Endodermal cell (in vitro differentiated cells): ENCODE measurements around the gene CRYGD. TPM values are rescaled to one million over a fixed set of nuclear protein-coding genes. Genes with fewer than 3 reads are reported as not detected.
"Not testable (repeated sequence)": the region's sequence is repeated elsewhere in the genome, so short reads cannot be mapped to it uniquely, and the experiment has no call there.

ENCODE experiments used
- DNase-seq: peaks from one replicate; pipeline ENCODE4 v3.0.0-alpha.2; 2017
- H3K27ac ChIP-seq: 2 replicates; pipeline ENCODE4 v1.5.1; 2013; ENCODE audit warnings: mild to moderate bottlenecking, low read depth, low read length, moderate library complexity
- H3K27me3 ChIP-seq: 2 replicates; pipeline ENCODE4 v1.6.1; 2013; ENCODE audit warnings: mild to moderate bottlenecking, low read length, moderate library complexity; ENCODE audit not compliant: insufficient read depth, control insufficient read depth, poor library complexity, severe bottlenecking
- H3K36me3 ChIP-seq: 2 replicates; pipeline ENCODE4 v1.7.0; 2013; ENCODE audit warnings: mild to moderate bottlenecking, low read length, moderate library complexity; ENCODE audit not compliant: control insufficient read depth, insufficient read depth
- H3K4me1 ChIP-seq: one replicate; pipeline ENCODE4 v1.7.0; 2013; ENCODE audit warnings: low read length; ENCODE audit not compliant: control insufficient read depth, insufficient read depth
- H3K4me3 ChIP-seq: 2 replicates; pipeline ENCODE4 v1.5.1; 2013; ENCODE audit warnings: mild to moderate bottlenecking, low read length, moderate library complexity
- H3K9ac ChIP-seq: 2 replicates; pipeline ENCODE4 v1.6.1; 2013; ENCODE audit warnings: mild to moderate bottlenecking, low read length, moderate library complexity; ENCODE audit not compliant: poor library complexity, severe bottlenecking; ENCODE audit errors: extremely low read depth
- H3K9me3 ChIP-seq: 2 replicates; pipeline ENCODE4 v1.6.1; 2013; ENCODE audit warnings: mild to moderate bottlenecking, low read length, moderate library complexity; ENCODE audit not compliant: control insufficient read depth
- H3K27ac Mint-ChIP-seq: 2 replicates; pipeline ENCODE4 v1.8.0; 2020; ENCODE audit warnings: mixed read lengths
- H3K27me3 Mint-ChIP-seq: 2 replicates; pipeline ENCODE4 v1.8.0; 2021; ENCODE audit warnings: mild to moderate bottlenecking, mixed read lengths; ENCODE audit not compliant: insufficient read depth
- H3K36me3 Mint-ChIP-seq: 2 replicates; pipeline ENCODE4 v1.8.0; 2020; ENCODE audit warnings: low read depth, mixed read lengths
- H3K4me1 Mint-ChIP-seq: 2 replicates; pipeline ENCODE4 v1.8.0; 2020; ENCODE audit warnings: mixed read lengths
- H3K4me3 Mint-ChIP-seq: 2 replicates; pipeline ENCODE4 v1.8.0; 2020; ENCODE audit warnings: mild to moderate bottlenecking, moderate library complexity, mixed read lengths
- H3K9me3 Mint-ChIP-seq: 2 replicates; pipeline ENCODE4 v1.8.0; 2020; ENCODE audit warnings: mild to moderate bottlenecking, mixed read lengths
- WGBS, 2 experiments: methylation state at CpG; one replicate each; pipeline versions ENCODE4 v1.1.5 to v1.1.7; 2013; ENCODE audit warnings: missing lambda C conversion rate in 2 of 2, mixed read lengths in 1 of 2; ENCODE audit not compliant: insufficient coverage in 1 of 2, insufficient read length in 1 of 2; 5-methylcytosine and 5-hydroxymethylcytosine counted together
- total RNA-seq, 2 donors: library from RNA; stranded (reverse); fragmentation: NEBNext Ultra II Directional in 1 of 2; extraction: Animal tissue kit (Norgen Biotek cat#: 25700) in 1 of 2; gene quantifications; 2 replicates in 1 of 2; 3 replicates in 1 of 2; pipeline ENCODE4 v1.2.1, GENCODE V29; 2021
- TF ChIP-seq, protein P1 (sequence below): fragments of 200-600 bp; sonication (generic); conservative IDR thresholded peaks from 2 replicates; pipeline ENCODE4 v1.5.0; 2021; ENCODE audit warnings: antibody characterized with exemption, mild to moderate bottlenecking

Gene CRYGD
- total RNA-seq, 2 donors from 2014 or later = 2.2 TPM; not detected in 1

DNA sequence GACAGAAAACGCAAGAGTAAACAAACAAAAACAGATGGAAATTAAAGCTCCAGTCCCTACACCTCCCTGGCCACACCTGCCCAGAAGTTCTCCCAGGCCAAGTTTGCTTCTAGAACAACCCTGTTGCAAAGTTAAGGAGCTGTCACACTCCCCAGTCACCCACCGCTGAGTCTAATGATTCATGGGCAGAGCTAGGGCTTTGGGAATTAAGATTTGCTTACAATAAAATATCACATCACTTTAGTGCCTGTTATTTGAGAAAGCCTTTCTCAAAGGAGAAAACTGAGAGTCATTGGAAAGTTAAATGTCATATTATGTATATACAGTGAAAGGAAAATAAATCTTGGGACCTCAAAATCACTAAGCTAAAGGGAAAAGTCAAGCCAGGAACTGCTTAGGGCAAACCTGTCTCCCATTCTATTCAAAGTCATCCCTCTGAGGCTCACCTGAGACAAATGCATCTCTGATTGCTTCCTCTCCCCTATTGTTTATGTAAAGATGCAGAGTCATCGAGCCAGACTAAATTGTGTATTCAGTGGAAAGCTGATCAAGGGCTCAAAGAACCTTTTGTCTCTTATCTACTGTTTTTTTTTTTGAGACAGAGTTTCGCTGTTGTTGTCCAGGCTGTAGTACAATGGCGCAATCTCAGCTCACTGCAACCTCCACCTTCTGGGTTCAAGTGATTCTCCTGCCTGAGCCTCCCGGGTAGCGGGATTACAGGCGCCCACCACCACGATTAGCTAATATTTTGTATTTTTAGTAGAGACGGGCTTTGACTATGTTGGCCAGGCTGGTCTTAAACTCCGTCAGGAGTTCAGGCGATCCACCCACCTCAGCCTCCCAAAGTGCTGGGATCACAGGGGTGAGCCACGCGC, 18.8 kb upstream of the CRYGD start:
- peaks cover 2% of the 10 kb centered on the region for H3K27me3 Mint-ChIP-seq
- peak overlapping the region; percentile 33 for H3K9ac ChIP-seq
- DNase-seq = peak; percentile 76
- peaks cover 8% of the 10 kb centered on the region for H3K36me3 Mint-ChIP-seq
- H3K9me3 ChIP-seq = peaks cover 51% of the 10 kb centered on the region
- peaks cover 52% of the 10 kb centered on the region for H3K9me3 Mint-ChIP-seq
- H3K27ac ChIP-seq = peak overlapping the region; percentile 4
- H3K4me3 Mint-ChIP-seq = peak overlapping the region; percentile 20
- H3K27me3 ChIP-seq = no peaks in the 10 kb centered on the region
- peak overlapping the region; percentile 97 for H3K27ac Mint-ChIP-seq
- TF ChIP-seq, protein P1, sequence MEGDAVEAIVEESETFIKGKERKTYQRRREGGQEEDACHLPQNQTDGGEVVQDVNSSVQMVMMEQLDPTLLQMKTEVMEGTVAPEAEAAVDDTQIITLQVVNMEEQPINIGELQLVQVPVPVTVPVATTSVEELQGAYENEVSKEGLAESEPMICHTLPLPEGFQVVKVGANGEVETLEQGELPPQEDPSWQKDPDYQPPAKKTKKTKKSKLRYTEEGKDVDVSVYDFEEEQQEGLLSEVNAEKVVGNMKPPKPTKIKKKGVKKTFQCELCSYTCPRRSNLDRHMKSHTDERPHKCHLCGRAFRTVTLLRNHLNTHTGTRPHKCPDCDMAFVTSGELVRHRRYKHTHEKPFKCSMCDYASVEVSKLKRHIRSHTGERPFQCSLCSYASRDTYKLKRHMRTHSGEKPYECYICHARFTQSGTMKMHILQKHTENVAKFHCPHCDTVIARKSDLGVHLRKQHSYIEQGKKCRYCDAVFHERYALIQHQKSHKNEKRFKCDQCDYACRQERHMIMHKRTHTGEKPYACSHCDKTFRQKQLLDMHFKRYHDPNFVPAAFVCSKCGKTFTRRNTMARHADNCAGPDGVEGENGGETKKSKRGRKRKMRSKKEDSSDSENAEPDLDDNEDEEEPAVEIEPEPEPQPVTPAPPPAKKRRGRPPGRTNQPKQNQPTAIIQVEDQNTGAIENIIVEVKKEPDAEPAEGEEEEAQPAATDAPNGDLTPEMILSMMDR = no peak
- peak overlapping the region; percentile 4 for H3K4me3 ChIP-seq
- WGBS, 2 experiments = 54 to 55% methylated on average over 7 to 12 of the region's 14 CpGs
- peaks cover 5% of the 10 kb centered on the region for H3K4me1 ChIP-seq
- H3K4me1 Mint-ChIP-seq = peaks cover 28% of the 10 kb centered on the region
- H3K36me3 ChIP-seq = no peaks in the 10 kb centered on the region

GRCh38 chr2:208142240-208142924, 18.1 kb upstream of the CRYGD start:
- H3K4me3 ChIP-seq = peak overlapping the region; percentile 4
- TF ChIP-seq, protein P1 = no peak
- H3K27me3 Mint-ChIP-seq = peaks cover 2% of the 10 kb centered on the region
- no peaks in the 10 kb centered on the region for H3K27me3 ChIP-seq
- H3K36me3 ChIP-seq = no peaks in the 10 kb centered on the region
- H3K9me3 Mint-ChIP-seq = peaks cover 60% of the 10 kb centered on the region
- H3K4me3 Mint-ChIP-seq = peak overlapping the region; percentile 20
- peak overlapping the region; percentile 97 for H3K27ac Mint-ChIP-seq
- peaks cover 5% of the 10 kb centered on the region for H3K4me1 ChIP-seq
- peaks cover 22% of the 10 kb centered on the region for H3K4me1 Mint-ChIP-seq
- peaks cover 11% of the 10 kb centered on the region for H3K36me3 Mint-ChIP-seq
- 78 to 81% methylated on average over 6 to 8 of the region's 8 CpGs for WGBS, 2 experiments
- H3K27ac ChIP-seq = peak overlapping the region; percentile 4
- DNase-seq = no peak
- peaks cover 59% of the 10 kb centered on the region for H3K9me3 ChIP-seq
- H3K9ac ChIP-seq = peak overlapping the region; percentile 33

GRCh38 chr2:208139447-208139846, 15.1 kb upstream of the CRYGD start:
- 90 to 92% methylated on average over 18 of the region's 18 CpGs for WGBS, 2 experiments
- Histone ChIP-seq H3K4me3 (no peak overlapping the region), H3K4me1 (peaks cover 5% of the 10 kb centered on the region), H3K27me3 (no peaks in the 10 kb centered on the region), H3K9ac (no peak overlapping the region), H3K9me3 (peaks cover 63% of the 10 kb centered on the region), H3K27ac (no peak overlapping the region), H3K36me3 (no peaks in the 10 kb centered on the region)
- H3K4me3 Mint-ChIP-seq = no peak overlapping the region
- H3K36me3 Mint-ChIP-seq = peaks cover 8% of the 10 kb centered on the region
- no peak for DNase-seq
- H3K9me3 Mint-ChIP-seq = peaks cover 60% of the 10 kb centered on the region
- TF ChIP-seq, protein P1 = no peak
- peaks cover 19% of the 10 kb centered on the region for H3K4me1 Mint-ChIP-seq
- no peak overlapping the region for H3K27ac Mint-ChIP-seq
- H3K27me3 Mint-ChIP-seq = no peaks in the 10 kb centered on the region

DNA sequence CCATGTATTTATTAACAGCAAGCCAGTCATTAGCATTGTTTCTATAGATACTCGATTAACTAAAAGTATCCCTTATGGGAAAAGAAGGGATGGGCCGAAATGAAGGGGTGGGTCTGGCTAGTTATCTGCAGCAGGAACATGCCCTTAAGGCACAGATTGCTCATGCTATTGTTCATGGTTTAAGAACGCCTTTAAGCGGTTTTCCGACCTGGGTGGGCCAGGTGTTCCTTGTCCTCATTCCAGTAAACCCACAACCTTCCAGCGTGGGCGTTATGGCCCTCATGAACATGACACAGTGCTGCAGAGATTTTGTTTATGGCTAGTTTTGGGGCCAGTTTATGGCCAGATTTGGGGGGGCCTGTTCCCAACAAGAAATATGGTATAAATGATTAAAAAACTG, 14.0 kb upstream of the CRYGD start:
- H3K9me3 Mint-ChIP-seq = peaks cover 49% of the 10 kb centered on the region
- H3K4me3 ChIP-seq, DNase-seq, H3K27me3 Mint-ChIP-seq, H3K4me1 ChIP-seq, H3K27ac ChIP-seq, H3K27me3 ChIP-seq, H3K36me3 Mint-ChIP-seq, H3K27ac Mint-ChIP-seq, H3K4me3 Mint-ChIP-seq, H3K9ac ChIP-seq, H3K36me3 ChIP-seq: not testable (repeated sequence)
- H3K9me3 ChIP-seq = peaks cover 54% of the 10 kb centered on the region
- WGBS, 2 experiments = 91 to 100% methylated on average over 2 to 7 of the region's 7 CpGs
- peaks cover 17% of the 10 kb centered on the region for H3K4me1 Mint-ChIP-seq
